GM19455 (cell line): ENCODE measurements around the gene FMNL3.

ENCODE experiments used
- ATAC-seq: cut with Tn5 transposase; IDR thresholded peaks from one replicate; pipeline ENCODE4 v1.9.1; 2021; ENCODE audit not compliant: unreplicated experiment

The FMNL3 gene

GRCh38 chr12:49680075-49680474 lies 27.1 kb downstream of the FMNL3 start:
- ATAC-seq, result no peak

- no peak for ATAC-seq
Measured at GRCh38 chr12:49678711-49679110, 28.5 kb downstream of the FMNL3 start.

DNA sequence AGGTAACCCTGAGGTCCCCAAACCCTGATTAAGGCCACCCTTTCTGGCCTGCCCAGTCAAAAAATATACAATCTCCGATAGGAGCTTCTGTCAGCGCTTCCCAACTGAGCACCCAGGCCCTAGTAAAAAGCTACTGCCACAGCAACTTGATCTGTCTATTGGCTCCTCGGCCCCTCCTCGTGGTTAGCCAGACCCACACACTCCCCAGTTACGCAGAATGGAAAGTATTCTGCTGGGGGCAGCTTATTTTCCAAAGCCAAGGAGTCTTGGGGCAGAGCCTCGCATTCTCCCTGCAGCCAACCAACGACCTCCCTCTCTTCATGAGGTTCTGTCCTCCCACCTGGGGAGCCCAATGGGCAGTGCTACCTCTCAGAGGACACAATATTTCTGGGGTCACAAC lies 32.1 kb downstream of the FMNL3 start:
- no peak for ATAC-seq

DNA sequence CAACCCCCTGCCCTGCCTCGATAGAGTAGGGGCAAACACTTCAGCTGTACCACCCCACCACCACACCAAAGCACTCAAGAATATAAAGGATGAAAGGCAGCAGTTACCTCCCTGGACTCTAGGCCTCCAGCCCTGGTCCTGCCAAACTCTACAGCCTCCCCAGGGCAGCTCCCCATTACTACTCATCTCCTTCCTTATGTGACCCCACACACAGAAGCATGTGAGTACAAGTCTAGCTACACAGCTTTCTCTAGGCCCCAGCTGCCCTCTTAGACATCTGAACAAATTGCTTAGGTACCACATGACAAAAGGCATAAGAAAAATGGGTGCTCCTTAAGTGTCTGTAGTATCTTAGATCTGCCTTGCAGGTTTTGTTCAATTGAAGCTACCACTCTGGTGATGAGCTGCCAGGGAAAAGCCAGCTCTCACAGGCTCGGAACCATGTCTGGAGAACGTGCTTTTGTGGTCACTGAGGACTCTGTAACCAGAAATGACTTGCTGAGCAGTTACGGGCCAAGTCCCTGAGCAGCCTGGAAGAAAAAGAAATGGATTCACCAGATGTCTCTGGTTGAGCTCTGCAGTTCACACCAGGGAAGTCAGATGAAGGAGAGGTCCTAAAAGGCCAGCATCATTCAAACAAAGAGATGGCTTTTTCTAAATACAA lies 32.8 kb downstream of the FMNL3 start:
- ATAC-seq, result no peak

DNA sequence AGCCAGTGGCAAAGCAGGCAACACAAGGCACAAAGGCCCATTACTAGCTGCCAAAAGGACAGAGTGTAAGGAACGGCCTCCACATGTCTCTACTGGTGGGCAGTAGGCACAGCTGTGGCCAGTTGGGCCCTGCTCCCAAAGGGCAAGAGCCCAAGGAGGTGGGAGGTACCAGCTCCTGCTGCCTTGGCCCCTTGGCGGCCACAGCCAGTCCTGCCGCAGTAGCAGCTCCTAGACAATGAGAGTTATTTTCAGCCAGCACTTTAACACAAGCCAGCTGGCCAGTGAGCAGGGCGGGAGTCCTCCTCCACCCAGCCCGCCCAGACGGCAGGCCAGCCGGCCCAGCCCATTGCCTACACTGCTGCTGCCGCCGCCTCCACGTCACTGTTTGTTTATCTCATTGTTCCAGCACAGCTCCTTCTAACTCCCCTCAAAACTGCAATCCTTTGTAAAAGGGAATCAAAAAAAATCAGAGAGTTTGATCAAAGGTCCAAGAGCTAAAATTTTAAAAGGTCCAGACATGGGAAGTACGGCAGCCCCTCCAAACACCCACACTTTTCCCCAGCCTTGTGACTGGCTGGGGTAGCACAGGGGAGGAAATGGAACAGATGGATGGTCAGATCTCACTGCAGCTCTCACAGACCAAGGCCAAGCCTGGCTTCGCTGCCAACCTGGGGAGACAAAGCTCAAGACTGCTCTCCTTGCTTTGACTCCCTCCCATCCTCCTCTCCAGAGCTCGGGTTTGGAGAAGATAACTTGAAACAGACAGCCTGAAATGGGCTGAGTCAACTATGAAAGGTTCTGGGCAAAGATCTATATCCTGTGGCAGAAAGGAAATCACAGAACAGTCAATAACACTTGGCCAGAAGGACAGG lies 33.5 kb downstream of the FMNL3 start:
- no peak for ATAC-seq

DNA sequence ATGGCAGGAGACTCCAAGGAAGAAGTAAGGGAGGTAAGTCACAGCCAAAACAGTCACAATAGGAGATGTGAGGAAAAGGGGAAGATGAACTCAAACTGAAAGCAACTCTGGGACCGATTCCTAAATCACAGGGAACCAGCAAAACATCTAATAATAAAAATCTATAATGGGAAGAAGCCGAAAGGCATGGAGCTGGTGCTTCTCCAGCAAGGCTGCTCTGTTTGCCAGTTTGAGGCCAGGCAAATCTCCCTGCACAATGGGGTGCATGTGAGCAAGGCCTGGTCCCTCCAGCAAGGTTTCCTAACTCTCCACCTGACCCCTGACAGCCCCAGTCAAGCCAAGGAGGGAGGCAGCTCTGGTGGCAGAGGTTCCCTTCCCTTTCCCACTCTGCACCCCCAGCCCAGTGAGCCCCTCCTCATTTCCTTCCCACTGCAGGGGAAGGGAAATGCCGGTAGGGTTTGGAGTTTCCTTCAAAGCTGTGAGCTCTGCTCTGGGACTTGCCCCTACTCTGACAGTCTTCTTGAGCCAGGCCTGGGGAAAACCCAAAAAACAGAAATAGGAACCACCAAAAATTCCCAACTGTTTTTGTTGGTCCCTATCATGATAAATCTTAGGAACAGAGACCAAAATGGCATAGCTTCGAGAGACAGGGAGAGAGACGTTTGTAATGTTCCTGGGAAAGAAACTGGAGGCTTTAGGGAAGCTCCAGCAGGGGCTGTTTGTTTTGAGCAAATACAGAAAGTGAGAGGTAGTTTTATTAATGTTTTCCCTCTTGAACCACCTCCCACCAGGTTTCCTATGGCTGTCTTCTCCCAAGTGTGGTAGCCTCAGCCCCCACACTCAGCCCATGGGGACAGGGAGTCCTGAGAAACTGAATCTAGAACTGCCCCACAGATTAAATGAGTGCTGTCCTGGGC lies 34.6 kb downstream of the FMNL3 start:
- ATAC-seq, result no peak

DNA sequence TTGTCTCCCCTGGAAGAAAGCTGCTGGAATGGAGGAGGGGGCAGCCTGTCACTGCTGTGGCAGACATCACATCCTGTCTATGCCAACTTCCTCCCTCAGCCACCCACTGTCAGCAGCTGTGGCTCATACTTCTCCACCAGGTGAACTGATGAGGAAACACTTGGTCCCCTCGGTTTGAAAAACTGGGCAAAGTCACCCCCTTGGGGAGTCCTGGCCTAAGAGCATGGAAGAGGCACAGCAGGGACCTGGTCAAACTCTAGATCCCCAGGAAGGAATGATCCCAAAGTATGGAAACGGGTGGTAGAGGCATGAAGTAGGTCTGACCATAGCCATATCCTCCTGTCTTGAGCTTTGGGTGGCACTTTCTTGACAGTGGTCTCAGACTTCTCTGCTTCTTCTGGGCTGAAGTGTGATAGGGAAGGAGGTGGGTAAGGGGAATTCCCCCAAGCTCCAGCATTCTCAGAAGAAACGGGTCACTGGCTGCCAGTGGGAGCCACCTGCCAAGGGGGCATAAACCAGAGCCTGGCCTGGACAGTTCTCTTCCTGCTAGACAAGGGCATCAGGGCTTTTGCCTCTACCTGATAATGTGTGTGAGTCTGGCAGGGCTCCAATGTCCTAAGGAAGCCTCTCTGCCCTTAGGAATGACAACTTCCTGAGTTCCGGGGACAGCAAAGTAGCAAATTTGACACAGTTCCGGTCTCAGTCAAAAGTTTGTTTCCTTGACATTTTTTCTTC lies 36.0 kb downstream of the FMNL3 start:
- ATAC-seq, result no peak

- ATAC-seq, result no peak
Measured at GRCh38 chr12:49669796-49670195, 37.4 kb downstream of the FMNL3 start.

DNA sequence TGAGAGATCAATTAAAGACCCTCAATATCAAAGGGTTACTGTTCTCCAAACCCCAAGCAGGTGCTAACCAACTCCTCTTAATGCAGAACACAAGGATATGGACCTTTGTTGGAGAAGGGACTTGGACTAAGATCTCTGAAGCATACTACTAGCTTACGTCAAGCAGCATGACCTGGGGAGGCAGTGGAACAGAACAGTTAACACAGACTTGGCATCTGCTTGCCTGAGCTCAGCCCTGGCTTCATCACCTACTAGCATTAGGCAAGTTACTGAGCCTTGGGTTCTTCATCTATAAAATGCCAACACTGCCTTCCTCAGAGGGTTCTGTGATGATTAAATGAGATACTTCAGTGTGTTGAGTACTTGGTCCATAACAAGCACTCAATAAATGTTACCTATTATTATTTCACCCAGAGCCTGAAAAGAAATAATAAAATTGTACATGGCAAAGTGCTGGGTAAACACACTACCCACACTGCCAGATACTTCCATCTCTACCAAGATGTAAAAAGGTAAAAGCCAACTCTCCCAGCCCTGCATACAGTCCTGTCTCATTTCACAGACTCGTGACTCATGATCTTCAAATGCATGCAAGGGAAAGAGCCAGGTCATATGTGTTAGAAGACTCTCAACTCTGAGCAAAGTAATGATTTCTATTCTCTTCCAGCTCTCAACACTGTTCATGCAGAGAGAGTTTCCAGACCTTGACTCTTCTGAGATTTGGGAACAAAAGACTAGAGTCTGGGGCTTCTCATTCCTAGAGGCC lies 39.7 kb downstream of the FMNL3 start:
- no peak for ATAC-seq

GRCh38 chr12:49666176-49666575 lies 41.0 kb downstream of the FMNL3 start:
- no peak for ATAC-seq

- ATAC-seq, result no peak
Measured at GRCh38 chr12:49665384-49665783, 41.8 kb downstream of the FMNL3 start.

DNA sequence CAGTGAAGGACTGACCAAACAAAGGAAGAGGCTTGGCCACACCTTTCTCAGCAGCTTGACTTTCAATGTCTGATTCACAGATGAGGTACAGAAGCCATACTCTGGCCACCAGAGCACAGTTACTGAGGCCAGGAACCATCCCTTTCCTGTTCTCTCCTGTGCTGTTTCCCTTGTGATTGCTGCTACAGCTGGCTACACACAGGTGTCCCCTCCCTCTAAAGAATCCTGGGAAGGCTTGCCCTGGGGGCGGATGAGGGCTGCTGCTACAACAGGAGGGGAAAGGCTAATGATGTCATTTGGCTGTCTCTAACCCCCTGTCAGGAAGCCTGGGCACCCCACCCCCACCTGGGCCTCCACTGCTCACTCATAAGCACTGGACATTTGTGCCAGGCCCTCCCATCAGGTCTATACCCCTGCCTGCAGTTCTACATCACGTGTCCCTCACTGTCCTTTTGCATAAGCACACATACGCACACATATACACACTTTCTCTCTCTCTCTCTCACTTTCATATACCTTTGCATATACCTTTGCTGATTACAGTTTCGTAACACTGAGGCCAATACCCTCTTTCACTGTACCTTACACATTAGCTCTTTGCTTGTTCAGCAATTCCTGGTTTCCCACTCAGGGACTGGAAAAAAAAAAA lies 42.5 kb downstream of the FMNL3 start:
- peak; percentile 55 for ATAC-seq

DNA sequence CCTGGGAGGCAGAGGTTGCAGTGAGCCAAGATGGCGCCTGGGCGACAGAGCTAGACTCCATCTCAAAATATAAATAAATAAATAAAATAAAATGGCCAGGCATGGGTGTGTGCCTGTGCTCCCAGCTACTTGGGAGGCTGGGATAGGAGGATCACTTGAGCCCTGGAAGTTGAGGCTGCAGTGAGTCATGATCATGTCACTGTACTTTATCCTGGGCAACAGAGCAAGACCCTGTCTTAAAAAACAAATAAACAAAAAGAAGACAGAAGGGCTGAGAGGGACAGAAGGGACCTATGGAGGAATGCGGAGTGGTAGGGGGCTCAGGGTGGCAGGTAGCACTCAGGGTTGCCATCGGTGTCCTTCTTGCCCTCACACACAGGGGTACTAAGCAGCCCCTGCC lies 43.0 kb downstream of the FMNL3 start:
- ATAC-seq, result no peak

- peak; percentile 60 for ATAC-seq
Measured at GRCh38 chr12:49662998-49663843, 44.0 kb downstream of the FMNL3 start.

DNA sequence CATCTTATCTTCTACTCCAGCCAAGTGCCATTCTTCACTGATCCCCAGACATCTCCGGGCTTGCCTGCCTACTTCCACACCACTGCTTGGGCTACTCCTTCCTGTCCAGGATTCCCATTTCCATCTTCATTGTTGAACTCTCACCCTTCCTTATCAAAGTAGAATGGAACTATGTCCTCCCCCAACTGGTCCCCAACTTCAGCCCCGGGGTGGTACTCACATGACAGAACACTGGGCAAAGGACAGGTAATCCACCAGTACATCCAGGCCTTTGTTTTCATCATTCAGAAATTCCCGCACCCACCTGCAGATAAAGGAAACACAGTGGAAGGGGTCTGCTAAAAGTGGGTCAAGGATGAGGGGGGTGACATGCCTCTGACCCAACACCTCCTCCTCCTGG lies 45.5 kb downstream of the FMNL3 start:
- ATAC-seq, result no peak

DNA sequence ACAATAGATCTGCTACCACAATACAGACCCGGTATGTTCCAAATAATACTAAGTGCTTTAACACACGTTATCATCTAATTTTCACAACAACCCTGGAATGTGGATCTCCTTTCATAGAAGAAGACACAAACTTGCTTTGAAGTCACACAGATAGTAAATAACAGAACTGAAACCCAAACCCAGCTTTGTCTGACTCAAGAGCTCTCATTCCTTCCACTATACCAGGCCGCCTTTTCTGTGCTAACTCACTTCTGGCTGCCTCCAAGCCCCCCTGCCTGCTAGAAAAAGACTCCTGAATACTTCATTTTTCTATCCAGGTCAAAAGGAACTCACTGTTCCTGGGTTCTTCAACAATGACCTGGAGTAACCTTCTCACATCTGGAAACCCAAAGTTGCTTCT lies 46.0 kb downstream of the FMNL3 start:
- no peak for ATAC-seq

DNA sequence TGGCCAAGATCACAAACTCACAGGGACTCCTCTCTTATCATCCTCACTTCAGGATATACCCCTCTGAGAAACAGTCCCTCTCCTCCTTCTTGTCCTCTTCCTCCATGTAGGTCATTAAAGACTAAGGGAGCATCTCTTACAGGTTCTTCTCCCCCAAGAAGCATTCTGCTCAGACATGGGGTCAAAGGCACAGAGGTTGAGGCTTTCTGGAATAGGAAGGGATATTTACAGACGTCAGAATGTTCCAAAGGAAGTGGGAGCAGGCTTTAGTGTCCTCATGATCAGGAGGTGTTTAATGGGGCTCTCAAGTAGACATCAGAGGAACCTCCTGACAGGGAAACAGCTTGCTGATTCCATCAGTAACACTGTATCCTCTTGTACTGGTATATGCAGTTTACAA lies 47.5 kb downstream of the FMNL3 start:
- no peak for ATAC-seq

GRCh38 chr12:49658276-49658675 lies 48.9 kb downstream of the FMNL3 start:
- no peak for ATAC-seq
